WERI-Rb-1 (cell line): ENCODE data around the gene BAG3.
"Not testable (repeated sequence)": the region's sequence is repeated elsewhere in the genome, so short reads cannot be mapped to it uniquely, and the experiment has no call there.

Source experiments
- DNase-seq: peaks from one replicate; pipeline ENCODE4 v3.0.0-alpha.2; 2020
- H3K27ac ChIP-seq: fragments of 250-450 bp; sonication (Bioruptor Pico); 2 replicates; pipeline ENCODE4 v1.5.1; 2020; ENCODE audit warnings: mild to moderate bottlenecking, moderate library complexity
- H3K27me3 ChIP-seq: fragments of 250-450 bp; sonication (Bioruptor Pico); 2 replicates; pipeline ENCODE4 v1.5.1; 2021; ENCODE audit warnings: mild to moderate bottlenecking, low read depth, moderate library complexity; ENCODE audit not compliant: insufficient read depth, severe bottlenecking
- H3K36me3 ChIP-seq: fragments of 250-450 bp; sonication (Bioruptor Pico); 2 replicates; pipeline ENCODE4 v1.5.1; 2020; ENCODE audit warnings: mild to moderate bottlenecking, moderate library complexity
- H3K4me3 ChIP-seq: 2 replicates; pipeline ENCODE4 v1.5.1; 2011; ENCODE audit warnings: low read depth, mild to moderate bottlenecking, control low read depth, low read length
- H3K9me3 ChIP-seq: fragments of 250-450 bp; sonication (Bioruptor Pico); 2 replicates; pipeline ENCODE4 v1.5.1; 2021; ENCODE audit warnings: mild to moderate bottlenecking, moderate library complexity; ENCODE audit not compliant: severe bottlenecking
- CTCF ChIP-seq: IDR thresholded peaks from 2 replicates; pipeline ENCODE4 v1.5.1; 2011; ENCODE audit warnings: low read depth, mild to moderate bottlenecking, control low read depth, inconsistent platforms, low read length

Gene BAG3

GRCh38 chr10:119703903-119704508, 52.8 kb downstream of the BAG3 start:
- Histone ChIP-seq H3K36me3 (no peaks in the 10 kb centered on the region), H3K27me3 (no peaks in the 10 kb centered on the region), H3K4me3 (no peak overlapping the region), H3K27ac (no peak overlapping the region), H3K9me3 (peaks cover 4% of the 10 kb centered on the region)
- DNase-seq, result no peak
- no peak for TF ChIP-seq CTCF

GRCh38 chr10:119705434-119705831, 54.3 kb downstream of the BAG3 start:
- Histone ChIP-seq H3K27ac (peak overlapping the region; percentile 84), H3K9me3 (peaks cover 7% of the 10 kb centered on the region), H3K36me3 (no peaks in the 10 kb centered on the region), H3K27me3 (no peaks in the 10 kb centered on the region), H3K4me3 (no peak overlapping the region)
- no peak for DNase-seq
- no peak for TF ChIP-seq CTCF

GRCh38 chr10:119706521-119707278, 55.5 kb downstream of the BAG3 start:
- Histone ChIP-seq H3K27me3 (no peaks in the 10 kb centered on the region), H3K36me3 (no peaks in the 10 kb centered on the region), H3K27ac (peak overlapping the region; percentile 84), H3K4me3 (peak overlapping the region; percentile 17), H3K9me3 (peaks cover 16% of the 10 kb centered on the region)
- no peak for TF ChIP-seq CTCF
- DNase-seq, result peak; percentile 98

- not testable (repeated sequence) for H3K27me3 ChIP-seq, DNase-seq, H3K36me3 ChIP-seq, H3K4me3 ChIP-seq
- H3K27ac ChIP-seq, result peak overlapping the region; percentile 84
- peaks cover 16% of the 10 kb centered on the region for H3K9me3 ChIP-seq
Observed at GRCh38 chr10:119707331-119707730, 56.2 kb downstream of the BAG3 start.

- not testable (repeated sequence) for DNase-seq, H3K27me3 ChIP-seq, H3K36me3 ChIP-seq, H3K4me3 ChIP-seq, H3K27ac ChIP-seq
- H3K9me3 ChIP-seq, result peaks cover 16% of the 10 kb centered on the region
Observed at GRCh38 chr10:119710935-119711334, 59.8 kb downstream of the BAG3 start.

GRCh38 chr10:119713744-119714483, 62.7 kb downstream of the BAG3 start:
- peaks cover 12% of the 10 kb centered on the region for H3K9me3 ChIP-seq
- no peak for TF ChIP-seq CTCF
- peak; percentile 50 for DNase-seq
- no peaks in the 10 kb centered on the region for H3K36me3 ChIP-seq
- H3K4me3 ChIP-seq, result no peak overlapping the region
- no peaks in the 10 kb centered on the region for H3K27me3 ChIP-seq
- peak overlapping the region; percentile 64 for H3K27ac ChIP-seq
